ENCODE results near the gene AJAP1.

GRCh38 chr1:4616831-4617465 is 37.5 kb upstream of the AJAP1 start:
- TF ChIP-seq, protein P1, sequence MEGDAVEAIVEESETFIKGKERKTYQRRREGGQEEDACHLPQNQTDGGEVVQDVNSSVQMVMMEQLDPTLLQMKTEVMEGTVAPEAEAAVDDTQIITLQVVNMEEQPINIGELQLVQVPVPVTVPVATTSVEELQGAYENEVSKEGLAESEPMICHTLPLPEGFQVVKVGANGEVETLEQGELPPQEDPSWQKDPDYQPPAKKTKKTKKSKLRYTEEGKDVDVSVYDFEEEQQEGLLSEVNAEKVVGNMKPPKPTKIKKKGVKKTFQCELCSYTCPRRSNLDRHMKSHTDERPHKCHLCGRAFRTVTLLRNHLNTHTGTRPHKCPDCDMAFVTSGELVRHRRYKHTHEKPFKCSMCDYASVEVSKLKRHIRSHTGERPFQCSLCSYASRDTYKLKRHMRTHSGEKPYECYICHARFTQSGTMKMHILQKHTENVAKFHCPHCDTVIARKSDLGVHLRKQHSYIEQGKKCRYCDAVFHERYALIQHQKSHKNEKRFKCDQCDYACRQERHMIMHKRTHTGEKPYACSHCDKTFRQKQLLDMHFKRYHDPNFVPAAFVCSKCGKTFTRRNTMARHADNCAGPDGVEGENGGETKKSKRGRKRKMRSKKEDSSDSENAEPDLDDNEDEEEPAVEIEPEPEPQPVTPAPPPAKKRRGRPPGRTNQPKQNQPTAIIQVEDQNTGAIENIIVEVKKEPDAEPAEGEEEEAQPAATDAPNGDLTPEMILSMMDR (IDR thresholded peaks at IDR 0.05 in 2 of 3, conservative IDR thresholded peaks at IDR 0.05 in 1 of 3; ENCODE audit: control insufficient read depth in 2 of 3, extremely low read depth in 1 of 3, insufficient read depth in 1 of 3, low read depth in 3 of 3, low read length in 3 of 3): no peak
- TF ChIP-seq LARP7 (IDR thresholded peaks at IDR 0.05): no peak
- TF ChIP-seq HDAC2 (IDR thresholded peaks at IDR 0.05): no peak
- TF ChIP-seq PAX8 (IDR thresholded peaks at IDR 0.05): no peak
- no peak for TF ChIP-seq YY1 (IDR thresholded peaks at IDR 0.05; ENCODE audit: low read depth, low read length)
- no peak for TF ChIP-seq SUZ12 (IDR thresholded peaks at IDR 0.05; ENCODE audit: unreplicated experiment)
